GM12878 (cell line): ENCODE measurements around the gene B4GALT5. TPM values are rescaled to one million over a fixed set of nuclear protein-coding genes. Genes with fewer than 3 reads are reported as not detected.

Experiments
- ATF7 ChIP-seq: fragments of 450-650 bp; IDR thresholded peaks from 2 replicates; pipeline ENCODE4 v1.6.1; 2016; ENCODE audit warnings: low read depth, mild to moderate bottlenecking
- BMI1 ChIP-seq: fragments of 450-650 bp; IDR thresholded peaks from 2 replicates; pipeline ENCODE4 v1.6.1; 2016; ENCODE audit warnings: mild to moderate bottlenecking, moderate library complexity, borderline replicate concordance
- CBX3 ChIP-seq: fragments of 200-600 bp; sonication (generic); IDR thresholded peaks from 2 replicates; pipeline ENCODE4 v1.6.1; 2016; ENCODE audit warnings: low read depth, borderline replicate concordance
- EP300 ChIP-seq, 2 experiments: fragments of 150-350 bp in 1 of 2; IDR thresholded peaks; 2 replicates each; pipeline ENCODE4 v1.6.1; 2011 to 2012; ENCODE audit warnings: low read depth in 2 of 2, low read length in 2 of 2, borderline replicate concordance in 1 of 2, improper control_type of control experiment in 1 of 2, inconsistent platforms in 1 of 2; ENCODE audit not compliant: control insufficient read depth in 1 of 2
- GABPA ChIP-seq: IDR thresholded peaks from 2 replicates; pipeline ENCODE4 v1.6.1; 2014; ENCODE audit warnings: antibody characterized with exemption, low read depth, mild to moderate bottlenecking, inconsistent platforms
- HDGF ChIP-seq: fragments of 450-650 bp; IDR thresholded peaks from 2 replicates; pipeline ENCODE4 v1.6.1; 2016; ENCODE audit warnings: antibody characterized with exemption
- MXI1 ChIP-seq: fragments of 150-350 bp; IDR thresholded peaks from 2 replicates; pipeline ENCODE4 v1.6.1; 2011; ENCODE audit warnings: low read depth, mild to moderate bottlenecking, inconsistent platforms, low read length, improper control_type of control experiment
- NFXL1 ChIP-seq: fragments of 450-650 bp; IDR thresholded peaks from 2 replicates; pipeline ENCODE4 v1.6.1; 2017; ENCODE audit warnings: antibody characterized with exemption, mild to moderate bottlenecking, borderline replicate concordance
- NFYA ChIP-seq: IDR thresholded peaks from 2 replicates; pipeline ENCODE4 v1.6.1; 2011; ENCODE audit warnings: low read depth, mild to moderate bottlenecking, low read length, improper control_type of control experiment, borderline replicate concordance
- NKRF ChIP-seq: fragments of 450-650 bp; conservative IDR thresholded peaks from 2 replicates; pipeline ENCODE4 v1.6.1; 2017; ENCODE audit warnings: mild to moderate bottlenecking, moderate library complexity
- NR2C1 ChIP-seq: fragments of 450-650 bp; IDR thresholded peaks from 2 replicates; pipeline ENCODE4 v1.6.1; 2017; ENCODE audit warnings: antibody characterized with exemption, mild to moderate bottlenecking, moderate library complexity
- PAX5 ChIP-seq: IDR thresholded peaks from 2 replicates; pipeline ENCODE4 v1.6.1; 2011; ENCODE audit warnings: low read depth, low read length, borderline replicate concordance
- RBBP5 ChIP-seq: fragments of 200-600 bp; sonication (generic); conservative IDR thresholded peaks from 2 replicates; pipeline ENCODE4 v1.6.1; 2016
- SPI1 ChIP-seq: IDR thresholded peaks from 2 replicates; pipeline ENCODE4 v1.6.1; 2011; ENCODE audit warnings: low read depth, mild to moderate bottlenecking, low read length, moderate library complexity, borderline replicate concordance; ENCODE audit not compliant: insufficient read depth
- ZBTB11 ChIP-seq: fragments of 450-650 bp; formaldehyde crosslinking; IDR thresholded peaks from 2 replicates; pipeline ENCODE4 v1.5.0; 2022; ENCODE audit warnings: mild to moderate bottlenecking, missing genetic modification characterization
- polyA plus RNA-seq, 11 experiments: library from polyadenylated mRNA; depleted of rRNA in 4 of 11; unstranded in 6 of 11; stranded (reverse) in 5 of 11; fragments of >200 nt; fragmentation: Nextera tagmentation in 4 of 11; fragmentation: Illumina TruSeq in 1 of 11; extraction: Ambion mirVana in 4 of 11; extraction: Trizol in 1 of 11; gene quantifications; 1 replicate in 1 of 11; 2 replicates in 10 of 11; pipeline versions ENCODE4 v1.2.1 to v1.2.3, GENCODE V29; 2011 to 2016; ENCODE audit warnings: inconsistent platforms in 2 of 11, missing spikeins in 2 of 11, low read depth in 1 of 11
- total RNA-seq, 4 experiments: library from RNA; depleted of rRNA in 3 of 4; stranded (reverse); fragments of >200 nt in 3 of 4; fragmentation: Illumina TruSeq in 1 of 4; extraction: Trizol in 1 of 4; gene quantifications; 2 replicates each; pipeline versions ENCODE4 v1.2.1 to v1.2.3, GENCODE V29; 2013 to 2021
- TF ChIP-seq, protein P1 (sequence below): fragments of 450-650 bp; IDR thresholded peaks from 2 replicates; pipeline ENCODE4 v1.6.1; 2017; ENCODE audit warnings: borderline replicate concordance
- TF ChIP-seq, protein P2 (sequence below): fragments of 450-650 bp; IDR thresholded peaks from 2 replicates; pipeline ENCODE4 v1.6.1; 2017; ENCODE audit warnings: mild to moderate bottlenecking

Gene B4GALT5
- total and polyA plus RNA-seq, 10 of the 15 experiments (the other 5 are each of a cell fraction or from before 2014, with no cell fraction given), result 2.0 to 55.5 (median 20.2) TPM

DNA sequence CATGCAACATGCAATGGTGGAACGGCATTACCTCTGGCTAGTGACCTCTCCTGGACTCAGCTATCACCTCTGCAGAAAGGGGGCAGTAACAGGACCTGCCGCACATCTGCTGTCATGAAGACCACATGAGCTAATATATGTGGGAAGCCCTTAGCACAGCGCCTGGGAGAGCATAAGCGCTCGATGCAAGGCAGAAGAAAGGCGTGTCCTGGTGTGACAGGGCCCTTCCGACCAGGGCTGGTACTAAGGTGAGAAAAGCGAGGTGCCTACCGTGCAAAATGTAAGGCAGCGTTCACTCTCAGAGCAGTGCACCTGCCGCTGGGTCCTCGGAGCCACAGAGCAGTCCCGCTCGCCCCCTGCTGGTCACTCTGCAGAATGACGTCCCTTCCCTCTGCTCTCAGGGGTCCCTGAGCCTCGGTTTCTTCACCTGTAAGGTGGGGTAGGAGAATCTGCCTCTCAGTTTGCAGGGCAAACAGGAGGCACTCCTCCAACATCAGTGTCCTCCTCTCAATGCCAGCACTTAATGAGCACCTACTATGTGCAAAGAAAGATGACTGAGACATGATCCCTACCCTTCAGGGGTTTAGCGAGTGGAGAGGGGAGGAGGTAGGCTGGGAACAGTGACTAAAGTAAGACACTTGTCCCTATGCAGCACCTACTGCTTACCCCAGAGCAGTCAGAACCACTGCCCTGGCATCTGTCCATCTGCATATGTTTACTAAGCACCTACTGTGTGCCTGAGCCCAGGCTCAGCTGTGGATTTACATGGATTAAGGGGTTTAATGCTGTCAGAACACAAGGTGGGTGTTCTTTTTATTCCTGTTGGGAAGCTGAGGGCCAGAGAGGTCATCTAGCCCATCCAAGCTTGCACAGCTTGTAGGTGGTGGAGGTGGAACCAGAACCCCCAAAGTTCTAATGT, 104.7 kb downstream of the B4GALT5 start (continued):
- TF ChIP-seq, protein P1, sequence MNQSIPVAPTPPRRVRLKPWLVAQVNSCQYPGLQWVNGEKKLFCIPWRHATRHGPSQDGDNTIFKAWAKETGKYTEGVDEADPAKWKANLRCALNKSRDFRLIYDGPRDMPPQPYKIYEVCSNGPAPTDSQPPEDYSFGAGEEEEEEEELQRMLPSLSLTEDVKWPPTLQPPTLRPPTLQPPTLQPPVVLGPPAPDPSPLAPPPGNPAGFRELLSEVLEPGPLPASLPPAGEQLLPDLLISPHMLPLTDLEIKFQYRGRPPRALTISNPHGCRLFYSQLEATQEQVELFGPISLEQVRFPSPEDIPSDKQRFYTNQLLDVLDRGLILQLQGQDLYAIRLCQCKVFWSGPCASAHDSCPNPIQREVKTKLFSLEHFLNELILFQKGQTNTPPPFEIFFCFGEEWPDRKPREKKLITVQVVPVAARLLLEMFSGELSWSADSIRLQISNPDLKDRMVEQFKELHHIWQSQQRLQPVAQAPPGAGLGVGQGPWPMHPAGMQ, result no peak
- TF ChIP-seq SPI1 (no peak), PAX5 (no peak), CBX3 (no peak), NFYA (no peak), ATF7 (peak; percentile 49; the same call in 1 of the 2 replicates), NFXL1 (no peak), GABPA (no peak), NKRF (0 out of 2 replicates have a peak, but pooled peaks have one; percentile 13), RBBP5 (no peak), ZBTB11 (no peak), NR2C1 (no peak), EP300 (IDR thresholded peaks at IDR 0.05; ENCODE audit: borderline replicate concordance in 1 of 2, control insufficient read depth in 1 of 2, low read depth in 2 of 2, low read length in 2 of 2) (no peak), BMI1 (no peak), MXI1 (no peak), HDGF (peak; percentile 26; the same call in 1 of the 2 replicates)
- TF ChIP-seq, protein P2, sequence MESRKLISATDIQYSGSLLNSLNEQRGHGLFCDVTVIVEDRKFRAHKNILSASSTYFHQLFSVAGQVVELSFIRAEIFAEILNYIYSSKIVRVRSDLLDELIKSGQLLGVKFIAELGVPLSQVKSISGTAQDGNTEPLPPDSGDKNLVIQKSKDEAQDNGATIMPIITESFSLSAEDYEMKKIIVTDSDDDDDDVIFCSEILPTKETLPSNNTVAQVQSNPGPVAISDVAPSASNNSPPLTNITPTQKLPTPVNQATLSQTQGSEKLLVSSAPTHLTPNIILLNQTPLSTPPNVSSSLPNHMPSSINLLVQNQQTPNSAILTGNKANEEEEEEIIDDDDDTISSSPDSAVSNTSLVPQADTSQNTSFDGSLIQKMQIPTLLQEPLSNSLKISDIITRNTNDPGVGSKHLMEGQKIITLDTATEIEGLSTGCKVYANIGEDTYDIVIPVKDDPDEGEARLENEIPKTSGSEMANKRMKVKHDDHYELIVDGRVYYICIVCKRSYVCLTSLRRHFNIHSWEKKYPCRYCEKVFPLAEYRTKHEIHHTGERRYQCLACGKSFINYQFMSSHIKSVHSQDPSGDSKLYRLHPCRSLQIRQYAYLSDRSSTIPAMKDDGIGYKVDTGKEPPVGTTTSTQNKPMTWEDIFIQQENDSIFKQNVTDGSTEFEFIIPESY, result no peak
